HCT116 (cell line): ENCODE data around the gene FAM221A. TPM values are rescaled to one million over a fixed set of nuclear protein-coding genes. Genes with fewer than 3 reads are reported as not detected.

ENCODE experiments used
- ATAC-seq: fragments of 200-7000 bp; cut with Tn5 transposase; 2 replicates; pipeline ENCODE4 v1.9.1; 2020; ENCODE audit warnings: mild to moderate bottlenecking, moderate library complexity
- BruUV-seq: library from RNA; stranded (reverse); fragments of 400-500 nt; replicated peaks from 2 replicates; lab custom pipeline; 2021; lab: Mats Ljungman, UMichigan
- CTCF ChIA-PET: fragments of 300-600 bp; sonication (Branson Sonifier 250); formaldehyde crosslinking; loops from one replicate; lab custom pipeline; 2021; ENCODE audit warnings: antibody characterized with exemption; lab: Charles Lee
- POLR2A ChIA-PET: fragments of 300-600, 350-600 bp; sonication (Branson Sonifier 250); formaldehyde crosslinking; loops from one replicate; lab custom pipeline; 2021; ENCODE audit warnings: antibody characterized with exemption; lab: Charles Lee
- RAD21 ChIA-PET, 2 experiments: fragments of 300-600 bp; sonication (Branson Sonifier 250); formaldehyde crosslinking; loops; one replicate each; lab custom pipeline; 2023; ENCODE audit warnings: low total read pairs in 2 of 2; ENCODE audit not compliant: uncharacterized antibody in 2 of 2, unreplicated experiment in 2 of 2, low non-redundant PET in 1 of 2; lab: Charles Lee
- DNase-seq: peaks from one replicate; pipeline ENCODE4 v3.0.0-alpha.2; 2010; ENCODE audit warnings: low read depth, low spot score
- H2AFZ ChIP-seq: fragments of 200-600 bp; shearing (Covaris generic), sonication (generic); 2 replicates; pipeline ENCODE4 v1.6.1; 2017; ENCODE audit warnings: low read depth, mixed run types, mixed read lengths, antibody characterized with exemption, low read length; ENCODE audit not compliant: poor library complexity, severe bottlenecking
- H3K27ac ChIP-seq: 2 replicates; pipeline ENCODE4 v1.5.1; 2012; ENCODE audit warnings: low read depth, low read length
- H3K27me3 ChIP-seq: fragments of 200-600 bp; sonication (generic); 2 replicates; pipeline ENCODE4 v1.6.1; 2016; ENCODE audit warnings: mixed run types, low read length, mixed read lengths; ENCODE audit not compliant: insufficient read depth
- H3K36me3 ChIP-seq, 2 experiments: fragments of 200-500 bp in 1 of 2; fragments of 200-600 bp in 1 of 2; sonication (Bioruptor generic) in 1 of 2; sonication (generic) in 1 of 2; 2 replicates each; pipeline versions ENCODE4 v1.5.1 to v1.6.1; 2014 to 2016; ENCODE audit warnings: low read length in 2 of 2, inconsistent platforms in 1 of 2, mixed read lengths in 1 of 2, mixed run types in 1 of 2; ENCODE audit not compliant: insufficient read depth in 2 of 2, control insufficient read depth in 1 of 2
- H3K4me1 ChIP-seq, 2 experiments: fragments of 200-600 bp in 1 of 2; sonication (generic) in 1 of 2; 2 replicates each; pipeline versions ENCODE4 v1.5.1 to v1.6.1; 2012 to 2017; ENCODE audit warnings: low read length in 2 of 2, inconsistent platforms in 1 of 2, mild to moderate bottlenecking in 1 of 2, mixed read lengths in 1 of 2, mixed run types in 1 of 2, moderate library complexity in 1 of 2; ENCODE audit not compliant: insufficient read depth in 2 of 2, control insufficient read depth in 1 of 2
- H3K4me2 ChIP-seq: fragments of 200-600 bp; sonication (generic); 2 replicates; pipeline ENCODE4 v1.6.1; 2017; ENCODE audit warnings: mixed run types, low read length, mixed read lengths
- H3K4me3 ChIP-seq, 2 experiments: fragments of 200-600 bp in 1 of 2; sonication (generic) in 1 of 2; replicated peaks in 1 of 2; 2 replicates each; pipeline ENCODE4 v1.5.1; 2011 to 2016; ENCODE audit warnings: low read length in 2 of 2, control low read depth in 1 of 2, low read depth in 1 of 2, mild to moderate bottlenecking in 1 of 2, mixed read lengths in 1 of 2, mixed run types in 1 of 2
- H3K79me2 ChIP-seq: fragments of 200-600 bp; sonication (generic); 2 replicates; pipeline ENCODE4 v1.6.1; 2017; ENCODE audit warnings: mild to moderate bottlenecking, mixed run types, low read length, moderate library complexity, mixed read lengths; ENCODE audit not compliant: insufficient read depth
- H3K9ac ChIP-seq: fragments of 200-600 bp; sonication (generic); 2 replicates; pipeline ENCODE4 v1.6.1; 2016; ENCODE audit warnings: low read length, mixed read lengths
- H3K9me2 ChIP-seq: fragments of 200-600 bp; sonication (generic), shearing (Covaris generic); 2 replicates; pipeline ENCODE4 v1.6.1; 2017; ENCODE audit warnings: mixed run types, mild to moderate bottlenecking, moderate library complexity; ENCODE audit not compliant: insufficient read depth
- H3K9me3 ChIP-seq, 2 experiments: fragments of 200-500 bp in 1 of 2; fragments of 200-600 bp in 1 of 2; sonication (Bioruptor generic) in 1 of 2; sonication (generic) in 1 of 2; 2 replicates each; pipeline ENCODE4 v1.6.1; 2014 to 2017; ENCODE audit warnings: low read length in 2 of 2, mixed read lengths in 2 of 2, inconsistent platforms in 1 of 2, low read depth in 1 of 2, mild to moderate bottlenecking in 1 of 2, mixed run types in 1 of 2, moderate library complexity in 1 of 2; ENCODE audit not compliant: control insufficient read depth in 1 of 2, insufficient read depth in 1 of 2
- H4K20me1 ChIP-seq: fragments of 200-600 bp; sonication (generic), shearing (Covaris generic); 2 replicates; pipeline ENCODE4 v1.6.1; 2017; ENCODE audit warnings: mixed run types, mild to moderate bottlenecking, moderate library complexity; ENCODE audit not compliant: insufficient read depth
- CBX3 ChIP-seq: IDR thresholded peaks from 2 replicates; pipeline ENCODE4 v1.6.1; 2012; ENCODE audit warnings: low read depth
- CEBPB ChIP-seq: IDR thresholded peaks from 2 replicates; pipeline ENCODE4 v1.6.1; 2012; ENCODE audit warnings: low read depth
- EGR1 ChIP-seq: IDR thresholded peaks from 2 replicates; pipeline ENCODE4 v1.6.1; 2012; ENCODE audit warnings: low read depth
- FOSL1 ChIP-seq: IDR thresholded peaks from 2 replicates; pipeline ENCODE4 v1.6.1; 2012; ENCODE audit warnings: low read depth
- JUND ChIP-seq: IDR thresholded peaks from 2 replicates; pipeline ENCODE4 v1.6.1; 2012
- POLR2A ChIP-seq: IDR thresholded peaks from 2 replicates; pipeline ENCODE4 v1.7.0; 2011; ENCODE audit warnings: borderline replicate concordance; ENCODE audit not compliant: insufficient read depth, insufficient read length; ENCODE audit errors: extremely low read depth
- RAD21 ChIP-seq: IDR thresholded peaks from 2 replicates; pipeline ENCODE4 v1.6.1; 2012; ENCODE audit warnings: low read depth, mild to moderate bottlenecking
- SRF ChIP-seq: IDR thresholded peaks from 2 replicates; pipeline ENCODE4 v1.6.1; 2012; ENCODE audit warnings: low read depth
- YY1 ChIP-seq: IDR thresholded peaks from 2 replicates; pipeline ENCODE4 v1.6.1; 2011; ENCODE audit warnings: low read length, low read depth, moderate library complexity, mild to moderate bottlenecking; ENCODE audit not compliant: insufficient replicate concordance; ENCODE audit errors: extremely low read depth
- ZNF274 ChIP-seq: fragments of 200-500 bp; sonication (Bioruptor generic); IDR thresholded peaks from 2 replicates; pipeline ENCODE4 v1.6.1; 2014; ENCODE audit warnings: mild to moderate bottlenecking, low read depth, low read length, inconsistent platforms
- intact Hi-C: fragments of 100-400 bp; cut with micrococcal nuclease; formaldehyde crosslinking; loops from 2 replicates; pipeline ENCODE4 v1.10.0; 2022
- total RNA-seq: library from RNA; stranded (reverse); gene quantifications from one replicate; pipeline ENCODE4 v1.2.1, GENCODE V29; 2021; ENCODE audit not compliant: unreplicated experiment
- TF ChIP-seq, protein P1 (sequence below): IDR thresholded peaks from 2 replicates; pipeline ENCODE4 v1.6.1; 2012
- TF ChIP-seq, protein P2 (sequence below): IDR thresholded peaks from 2 replicates; pipeline ENCODE4 v1.6.1; 2012; ENCODE audit warnings: low read depth

Gene FAM221A
- total RNA-seq, 1 experiment from 2014 or later: 2.2 TPM

DNA sequence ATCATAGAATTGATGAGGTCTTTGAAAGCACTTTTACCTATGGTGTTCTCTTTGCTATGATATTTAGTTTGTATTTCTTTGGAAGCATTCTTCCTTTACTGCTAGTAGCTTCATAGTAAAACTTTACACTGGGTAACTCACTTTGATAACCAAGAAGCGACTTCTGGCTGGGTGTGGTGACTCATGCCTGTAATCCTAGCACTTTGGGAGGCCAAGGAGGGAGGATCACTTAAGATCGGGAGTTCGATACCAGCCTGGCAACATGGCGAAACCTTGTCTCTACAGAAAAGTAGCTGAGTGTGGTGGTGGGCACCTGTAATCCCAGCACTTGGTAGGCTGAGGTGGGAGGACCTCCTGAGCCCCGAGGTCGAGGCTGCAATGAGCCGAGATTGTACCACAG is 46.6 kb upstream of the FAM221A start:
- no peaks in the 10 kb centered on the region for H3K9me2 ChIP-seq
- TF ChIP-seq JUND (no peak), POLR2A (no peak), EGR1 (no peak), FOSL1 (no peak), CBX3 (no peak), RAD21 (no peak), ZNF274 (no peak), YY1 (no peak), SRF (no peak), CEBPB (no peak)
- TF ChIP-seq, protein P1, sequence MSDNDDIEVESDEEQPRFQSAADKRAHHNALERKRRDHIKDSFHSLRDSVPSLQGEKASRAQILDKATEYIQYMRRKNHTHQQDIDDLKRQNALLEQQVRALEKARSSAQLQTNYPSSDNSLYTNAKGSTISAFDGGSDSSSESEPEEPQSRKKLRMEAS: no peak
- TF ChIP-seq, protein P2, sequence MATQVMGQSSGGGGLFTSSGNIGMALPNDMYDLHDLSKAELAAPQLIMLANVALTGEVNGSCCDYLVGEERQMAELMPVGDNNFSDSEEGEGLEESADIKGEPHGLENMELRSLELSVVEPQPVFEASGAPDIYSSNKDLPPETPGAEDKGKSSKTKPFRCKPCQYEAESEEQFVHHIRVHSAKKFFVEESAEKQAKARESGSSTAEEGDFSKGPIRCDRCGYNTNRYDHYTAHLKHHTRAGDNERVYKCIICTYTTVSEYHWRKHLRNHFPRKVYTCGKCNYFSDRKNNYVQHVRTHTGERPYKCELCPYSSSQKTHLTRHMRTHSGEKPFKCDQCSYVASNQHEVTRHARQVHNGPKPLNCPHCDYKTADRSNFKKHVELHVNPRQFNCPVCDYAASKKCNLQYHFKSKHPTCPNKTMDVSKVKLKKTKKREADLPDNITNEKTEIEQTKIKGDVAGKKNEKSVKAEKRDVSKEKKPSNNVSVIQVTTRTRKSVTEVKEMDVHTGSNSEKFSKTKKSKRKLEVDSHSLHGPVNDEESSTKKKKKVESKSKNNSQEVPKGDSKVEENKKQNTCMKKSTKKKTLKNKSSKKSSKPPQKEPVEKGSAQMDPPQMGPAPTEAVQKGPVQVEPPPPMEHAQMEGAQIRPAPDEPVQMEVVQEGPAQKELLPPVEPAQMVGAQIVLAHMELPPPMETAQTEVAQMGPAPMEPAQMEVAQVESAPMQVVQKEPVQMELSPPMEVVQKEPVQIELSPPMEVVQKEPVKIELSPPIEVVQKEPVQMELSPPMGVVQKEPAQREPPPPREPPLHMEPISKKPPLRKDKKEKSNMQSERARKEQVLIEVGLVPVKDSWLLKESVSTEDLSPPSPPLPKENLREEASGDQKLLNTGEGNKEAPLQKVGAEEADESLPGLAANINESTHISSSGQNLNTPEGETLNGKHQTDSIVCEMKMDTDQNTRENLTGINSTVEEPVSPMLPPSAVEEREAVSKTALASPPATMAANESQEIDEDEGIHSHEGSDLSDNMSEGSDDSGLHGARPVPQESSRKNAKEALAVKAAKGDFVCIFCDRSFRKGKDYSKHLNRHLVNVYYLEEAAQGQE: no peak
- H3K79me2 ChIP-seq: no peaks in the 10 kb centered on the region
- no peaks in the 10 kb centered on the region for H3K36me3 ChIP-seq
- DNase-seq (no peak), ATAC-seq (no peak)
- ChIA-PET POLR2A (no interaction called here), RAD21 (no interaction called here), CTCF (no interaction called here)
- no peak overlapping the region for H3K9ac ChIP-seq
- H4K20me1 ChIP-seq: no peaks in the 10 kb centered on the region
- no peaks in the 10 kb centered on the region for H3K27me3 ChIP-seq
- intact Hi-C loops: no loop called here
- no peak overlapping the region for H2AFZ ChIP-seq
- H3K4me2 ChIP-seq: no peak overlapping the region
- H3K4me3 ChIP-seq: no peak overlapping the region
- H3K4me1 ChIP-seq: no peaks in the 10 kb centered on the region
- H3K27ac ChIP-seq: no peak overlapping the region
- BruUV-seq: no TSS peak
- H3K9me3 ChIP-seq: no peaks in the 10 kb centered on the region
